HG03025 (cell line): ENCODE measurements around the gene SMARCA1.

Source experiments
- ATAC-seq: cut with Tn5 transposase; IDR thresholded peaks from one replicate; pipeline ENCODE4 v1.9.1; 2021; ENCODE audit warnings: mild to moderate bottlenecking, moderate library complexity; ENCODE audit not compliant: unreplicated experiment, low FRiP score

Gene SMARCA1

DNA sequence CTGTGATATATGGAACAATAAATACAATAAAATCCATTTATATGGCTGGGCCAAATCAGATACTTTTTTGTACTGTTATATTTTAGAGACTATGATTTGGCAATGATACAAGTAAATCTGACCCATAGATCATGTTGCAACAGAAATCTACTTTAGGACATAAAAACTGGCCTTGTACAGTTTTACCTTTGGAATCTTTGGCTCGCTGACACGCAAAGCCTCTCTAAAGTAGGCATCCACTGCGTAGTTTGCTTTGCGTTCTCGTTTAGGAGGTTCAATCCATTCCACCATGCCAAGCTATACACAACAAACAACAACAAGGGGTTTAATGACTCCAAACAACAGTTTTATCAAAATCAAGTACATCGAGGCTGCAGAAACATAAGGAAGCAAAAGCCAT lies 42.4 kb downstream of the SMARCA1 start:
- no peak for ATAC-seq

DNA sequence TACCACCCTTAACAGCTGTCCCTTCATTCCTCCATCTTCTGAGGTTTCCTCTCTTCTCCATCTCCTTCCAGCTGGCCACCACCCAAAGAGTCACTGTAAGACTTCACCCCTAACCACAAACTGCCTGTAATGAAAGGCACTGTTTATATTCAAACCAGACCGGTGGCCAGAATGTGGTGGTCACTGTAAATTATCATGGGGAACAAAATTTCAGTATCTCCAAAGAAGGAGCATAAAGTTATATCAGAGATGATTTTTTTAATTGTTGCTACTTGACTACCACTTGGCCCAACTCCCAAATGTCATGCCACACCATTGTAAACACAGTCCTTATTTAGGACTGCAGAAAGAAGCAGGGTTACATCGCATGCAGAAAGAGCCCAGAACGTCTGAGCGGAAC lies 44.8 kb downstream of the SMARCA1 start:
- no peak for ATAC-seq

DNA sequence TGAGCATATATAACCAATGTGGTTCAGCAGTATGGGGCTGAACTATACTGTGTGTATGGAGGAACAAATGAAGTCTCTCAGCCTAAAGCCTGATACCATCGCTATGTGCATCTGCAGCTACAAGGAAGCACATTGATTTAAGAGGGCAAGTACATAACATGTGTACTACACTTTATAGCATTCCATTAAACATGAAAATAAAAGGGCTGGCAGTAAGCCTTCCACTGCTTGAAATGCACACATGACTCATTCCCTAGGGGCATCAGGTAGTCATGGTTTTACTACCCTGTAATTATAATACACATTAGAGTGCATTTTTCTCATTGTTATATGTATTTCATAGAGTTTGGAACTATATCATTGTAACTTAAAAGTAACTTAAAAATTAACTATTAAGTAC lies 51.2 kb downstream of the SMARCA1 start:
- no peak for ATAC-seq

DNA sequence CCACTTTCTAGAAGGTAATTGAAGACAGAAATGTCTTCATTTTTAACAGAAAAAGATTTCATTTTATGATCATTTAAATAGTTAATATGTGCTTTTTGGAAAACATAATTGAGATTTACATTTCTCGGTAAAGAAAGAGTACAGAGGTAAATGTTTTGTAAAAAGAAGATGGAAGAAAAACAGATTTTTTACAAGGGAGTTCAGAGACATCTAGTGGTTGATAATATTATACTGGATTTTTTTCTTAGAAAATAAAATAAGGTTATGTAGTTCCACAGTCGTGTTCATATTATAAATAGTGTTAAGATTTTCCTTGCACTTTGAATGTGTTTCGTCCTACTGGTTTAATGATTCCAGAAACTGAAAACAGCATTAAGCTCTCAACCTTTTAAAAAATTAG lies 60.6 kb downstream of the SMARCA1 start:
- no peak for ATAC-seq

DNA sequence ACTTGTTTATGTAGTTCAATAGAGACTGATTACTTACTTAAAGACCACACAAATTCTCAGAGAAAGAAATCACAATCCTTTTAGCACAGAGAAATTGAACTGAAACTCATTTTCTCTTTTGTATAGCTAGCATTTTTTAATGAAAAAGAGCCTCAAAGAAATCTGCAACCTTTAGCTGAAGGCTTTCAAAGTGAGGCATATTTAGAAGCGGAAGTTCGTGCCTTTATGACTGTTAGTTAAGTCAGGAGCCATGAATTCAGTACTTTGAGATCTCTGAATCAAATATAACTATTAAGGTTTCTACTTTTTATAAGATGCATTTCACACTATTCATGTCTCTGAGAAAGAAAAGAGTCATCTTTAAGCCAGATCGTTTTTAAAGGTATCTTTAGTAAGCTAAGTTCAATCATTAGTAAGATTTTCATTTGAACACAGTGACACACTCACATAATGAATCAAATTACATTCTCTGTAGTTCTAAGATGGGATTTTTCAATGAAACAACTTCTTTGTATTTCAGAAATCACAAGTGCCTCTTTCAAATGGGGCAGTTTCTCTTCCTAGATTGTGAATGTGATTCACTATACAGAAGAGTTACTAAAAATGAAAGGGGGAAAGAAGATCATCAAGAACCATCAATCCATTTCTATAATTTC lies 61.4 kb downstream of the SMARCA1 start:
- no peak for ATAC-seq

DNA sequence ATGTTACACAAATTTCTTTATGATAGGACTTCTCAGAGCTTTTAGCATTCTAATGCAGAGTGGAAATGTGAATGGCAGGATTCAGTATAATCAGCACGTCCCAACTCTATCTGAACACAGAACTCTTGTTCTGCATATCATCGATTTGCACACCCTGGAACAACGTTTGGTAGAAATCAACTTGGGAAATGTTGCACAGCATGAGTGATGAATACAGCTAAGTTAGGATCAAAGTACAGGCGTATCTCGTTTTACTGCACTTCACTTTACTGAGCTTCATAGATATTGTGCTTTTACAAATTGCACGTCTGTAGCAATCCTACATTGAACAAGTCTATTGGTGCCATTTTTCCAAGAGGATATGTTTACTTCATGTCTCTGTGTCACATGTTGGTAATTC lies 70.8 kb downstream of the SMARCA1 start:
- no peak for ATAC-seq

DNA sequence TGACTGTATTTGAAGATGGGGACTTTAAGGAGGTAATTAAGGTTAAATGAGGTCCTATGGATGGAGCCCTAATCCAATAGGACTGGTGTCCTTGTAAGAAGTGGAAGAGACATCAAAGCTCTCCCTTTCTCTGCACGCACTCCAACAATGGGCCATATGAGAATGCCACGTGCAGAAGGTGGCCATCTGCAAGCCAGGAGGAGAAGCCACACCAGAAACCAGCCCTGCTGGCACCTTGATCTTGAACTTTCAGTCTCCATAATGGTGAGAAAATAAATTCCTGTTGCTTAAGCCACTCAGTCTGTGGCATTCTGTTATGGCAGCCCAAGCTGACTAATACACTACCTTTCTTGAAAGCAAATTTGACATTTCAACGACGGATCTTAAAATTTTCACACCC lies 73.2 kb downstream of the SMARCA1 start:
- no peak for ATAC-seq

DNA sequence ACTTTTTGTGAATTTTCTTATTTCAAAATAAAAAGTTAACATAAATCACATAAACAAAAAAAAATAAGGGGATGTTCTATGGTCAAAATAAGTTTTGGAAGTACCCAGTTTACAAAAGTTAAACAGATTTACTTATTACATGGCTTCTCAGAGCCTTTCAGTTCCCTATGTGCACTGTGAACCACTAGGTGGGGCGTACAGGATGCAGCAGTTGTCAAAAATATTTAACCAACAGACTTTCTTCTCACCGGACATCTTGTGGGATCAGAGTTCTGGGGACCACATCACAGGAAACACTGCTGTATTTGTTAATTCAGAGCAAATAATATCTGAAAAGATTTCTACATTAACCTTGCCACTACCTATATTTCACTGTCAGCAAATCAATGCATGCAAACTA lies 74.1 kb downstream of the SMARCA1 start:
- ATAC-seq = no peak

DNA sequence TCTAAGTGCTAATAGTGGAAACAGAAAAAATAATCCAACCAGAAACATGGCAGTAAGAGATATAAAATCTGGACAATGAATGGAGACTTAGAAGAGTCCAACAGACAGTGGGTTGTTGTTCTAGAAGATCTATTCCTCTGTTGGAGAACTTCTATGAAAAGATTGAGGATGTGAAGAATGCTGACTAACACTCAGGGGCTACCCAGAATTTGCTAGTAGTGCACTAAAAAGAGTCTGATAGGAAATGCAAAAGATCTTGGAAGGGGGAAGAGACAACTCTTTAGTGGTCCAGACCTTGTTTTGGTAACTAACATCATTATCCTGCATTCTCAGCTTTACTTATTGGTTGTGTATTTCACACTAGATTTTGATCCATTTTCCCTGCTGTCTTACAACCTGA lies 77.9 kb downstream of the SMARCA1 start:
- no peak for ATAC-seq

DNA sequence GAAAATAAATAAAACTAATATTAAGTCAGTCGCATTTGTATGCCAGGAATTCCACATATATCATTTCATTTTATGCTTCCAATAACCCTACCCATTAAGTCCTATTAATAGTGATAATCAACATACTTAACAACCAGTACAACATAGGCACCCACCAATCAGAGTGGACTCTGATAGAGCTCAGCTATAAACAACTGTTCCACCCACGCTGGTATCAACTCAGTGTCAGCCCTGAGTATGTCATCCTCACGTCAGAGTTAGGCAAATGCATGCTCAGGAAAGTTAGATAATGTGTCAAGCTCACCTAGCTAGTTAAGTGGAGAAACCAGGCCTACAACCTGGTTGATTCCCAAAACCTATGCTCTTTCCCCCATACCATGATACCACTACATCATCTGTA lies 89.3 kb downstream of the SMARCA1 start:
- no peak for ATAC-seq

DNA sequence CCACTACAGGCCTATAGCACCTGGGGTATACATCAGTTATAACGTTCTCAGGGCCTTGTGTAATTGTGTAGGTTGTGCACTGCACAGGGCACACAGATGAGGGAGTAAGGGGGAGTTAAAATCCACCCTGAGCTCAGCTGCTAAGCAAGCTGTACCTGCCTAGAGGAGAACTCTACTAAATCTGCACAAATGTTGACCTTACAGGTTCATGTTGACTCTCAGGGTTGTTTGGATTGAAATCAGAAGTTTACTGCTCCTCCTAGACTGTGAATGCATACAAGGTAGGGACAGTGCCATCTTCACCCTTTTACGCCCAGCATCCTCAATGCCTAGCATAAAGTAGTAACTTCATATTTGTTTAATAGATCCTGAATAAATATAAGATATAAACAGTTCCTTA lies 89.8 kb downstream of the SMARCA1 start:
- ATAC-seq = no peak

DNA sequence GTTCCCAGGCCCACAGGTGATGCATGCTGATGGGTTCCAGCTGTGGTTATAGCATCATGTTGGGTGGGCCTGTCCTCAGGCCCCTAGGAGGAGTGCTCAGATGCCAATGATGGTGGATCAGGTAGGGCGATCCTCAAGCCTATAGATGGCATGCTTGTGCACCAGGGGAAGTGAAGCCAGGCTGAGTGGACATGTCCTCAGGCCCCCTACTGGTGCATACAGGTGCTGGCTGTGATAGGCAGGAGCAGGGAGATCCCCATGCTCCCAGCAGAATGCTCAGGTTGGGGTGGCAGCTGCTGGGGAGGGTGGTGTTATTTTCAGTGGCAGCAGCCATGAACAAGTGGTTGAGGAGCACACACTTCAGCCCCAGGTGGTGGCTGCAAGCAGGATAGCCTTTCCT lies 96.0 kb downstream of the SMARCA1 start:
- no peak for ATAC-seq

DNA sequence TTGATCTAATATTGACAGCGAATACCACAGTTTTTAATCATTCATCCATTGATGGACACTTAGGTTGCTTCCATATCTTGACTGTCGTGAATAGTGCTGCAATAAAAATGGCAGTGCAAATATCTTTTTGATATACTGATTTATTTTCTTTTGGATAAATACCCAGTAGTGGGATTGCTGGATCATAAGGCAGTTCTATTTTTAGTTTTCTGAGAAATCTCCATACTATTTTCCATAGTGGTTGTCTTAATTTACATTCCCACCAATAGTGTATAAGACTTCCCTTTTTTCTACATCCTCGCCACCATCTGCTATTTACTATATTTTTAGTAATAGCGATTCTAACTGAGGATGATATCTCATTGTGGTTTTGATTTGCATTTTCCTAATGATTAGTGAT lies 100.1 kb downstream of the SMARCA1 start:
- no peak for ATAC-seq

DNA sequence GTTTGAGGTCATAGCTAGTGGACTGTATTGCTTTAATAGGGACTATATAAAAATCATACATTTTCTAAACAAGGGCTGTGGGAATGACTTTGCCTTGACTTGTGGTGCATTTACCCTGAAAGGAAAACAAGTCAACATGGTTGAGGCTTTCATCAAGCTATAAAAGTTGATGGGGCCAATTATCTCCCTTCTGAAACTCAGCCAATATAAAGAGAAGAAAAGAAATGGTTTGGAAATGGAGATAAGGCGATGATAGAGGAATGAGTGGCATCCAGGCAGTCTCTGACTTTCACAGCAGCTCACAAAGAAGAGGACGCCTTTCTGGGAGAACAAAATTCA lies 118.7 kb downstream of the SMARCA1 start:
- no peak for ATAC-seq

DNA sequence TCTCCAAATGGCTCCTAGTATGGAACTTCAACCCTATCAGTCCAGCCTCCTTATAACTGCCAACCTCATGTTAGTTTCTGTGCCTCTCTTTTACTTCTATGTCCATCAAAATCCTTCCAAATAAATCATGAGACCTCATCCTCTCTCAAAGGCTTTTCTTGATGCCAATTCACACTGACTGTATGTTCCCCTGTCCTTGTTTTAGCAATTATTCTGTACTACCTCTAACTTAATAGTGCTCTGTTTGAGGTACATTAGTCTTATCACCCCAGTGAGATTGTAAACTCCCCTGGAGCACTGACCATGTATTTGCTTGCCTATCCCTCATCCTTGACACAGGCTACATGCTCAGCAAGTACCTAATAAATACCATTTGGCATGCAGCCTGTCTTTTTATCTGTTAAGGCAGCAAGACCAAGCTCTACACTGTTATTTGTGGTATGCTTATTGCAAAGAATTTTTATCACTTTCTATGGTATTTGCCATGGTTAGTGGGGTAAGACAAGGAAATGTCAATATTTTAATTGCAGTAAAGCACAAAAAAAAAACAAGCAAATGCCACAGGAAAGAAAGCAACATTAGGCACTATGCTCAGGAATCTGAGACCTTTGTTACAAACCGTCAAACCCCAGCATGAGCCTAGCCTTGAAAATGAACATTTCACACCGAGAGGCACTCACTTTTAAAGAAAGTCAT lies 119.2 kb downstream of the SMARCA1 start:
- no peak for ATAC-seq
